Mucosa of rectum (tissue), 2 donors: ENCODE measurements around the gene PEDS1.

ENCODE experiments used
- H3K27ac ChIP-seq, 2 donors: one replicate each; pipeline ENCODE4 v1.7.0; 2013; ENCODE audit warnings: inconsistent platforms in 2 of 2, low read depth in 2 of 2, low read length in 2 of 2
- H3K27me3 ChIP-seq, 2 donors: one replicate each; pipeline ENCODE4 v1.7.0; 2013; ENCODE audit warnings: low read length in 2 of 2; ENCODE audit not compliant: control insufficient read depth in 2 of 2, insufficient read depth in 2 of 2
- H3K36me3 ChIP-seq, 2 donors: one replicate each; pipeline ENCODE4 v1.7.0; 2013; ENCODE audit warnings: low read length in 2 of 2; ENCODE audit not compliant: control insufficient read depth in 2 of 2, insufficient read depth in 2 of 2
- H3K4me1 ChIP-seq, 2 donors: one replicate each; pipeline ENCODE4 v1.7.0; 2013; ENCODE audit warnings: low read length in 2 of 2, mild to moderate bottlenecking in 1 of 2; ENCODE audit not compliant: control insufficient read depth in 2 of 2, insufficient read depth in 2 of 2
- H3K4me3 ChIP-seq, 2 donors: one replicate each; pipeline ENCODE4 v1.7.0; 2013; ENCODE audit warnings: low read length in 2 of 2
- H3K9ac ChIP-seq, 2 donors: one replicate each; pipeline ENCODE4 v1.7.0; 2013; ENCODE audit warnings: low read length in 2 of 2, low read depth in 1 of 2, mild to moderate bottlenecking in 1 of 2
- H3K9me3 ChIP-seq, 2 donors: one replicate each; pipeline ENCODE4 v1.7.0; 2013; ENCODE audit warnings: low read length in 2 of 2; ENCODE audit not compliant: control insufficient read depth in 2 of 2
- donor health status: healthy.
- donor health status: Normal muscosa, but diverticular disease.

PEDS1 gene

DNA sequence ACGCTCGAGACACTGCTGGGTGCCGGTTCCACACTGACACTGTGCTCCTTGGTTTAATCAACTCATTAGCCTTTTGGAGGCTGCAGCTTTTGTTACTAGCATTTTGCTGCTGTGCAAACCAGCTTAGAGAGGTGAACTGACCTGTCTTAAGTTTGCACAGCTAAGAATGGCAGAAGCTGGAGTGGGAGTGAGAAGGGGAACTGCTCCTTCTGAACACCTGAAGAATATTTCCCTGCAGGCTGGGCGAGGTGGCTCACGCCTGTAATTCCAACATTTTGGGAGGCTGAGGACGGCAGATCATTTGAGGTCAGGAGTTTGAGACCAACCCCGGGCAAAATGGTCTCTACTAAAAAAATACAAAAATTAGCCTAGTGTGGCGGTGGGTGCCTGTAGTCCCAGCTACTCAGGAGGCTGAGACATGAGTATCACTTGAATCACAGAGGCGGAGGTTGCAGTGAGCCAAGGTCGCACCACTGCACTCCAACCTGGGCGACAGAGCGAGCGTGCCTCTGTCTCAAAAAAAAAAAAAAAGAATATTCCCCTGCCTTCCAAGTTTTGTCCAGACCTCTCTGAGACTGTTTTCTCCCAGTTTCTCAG is 42.1 kb upstream of the PEDS1 start:
- H3K4me1 ChIP-seq = peaks cover 19 to 24% of the 10 kb centered on the region in 2 donors
- no peaks in the 10 kb centered on the region for H3K27me3 ChIP-seq
- H3K36me3 ChIP-seq = peaks cover 4 to 10% of the 10 kb centered on the region in 2 donors
- H3K4me3 ChIP-seq = no peak overlapping the region
- H3K9ac ChIP-seq = no peak overlapping the region
- no peaks in the 10 kb centered on the region for H3K9me3 ChIP-seq
- H3K27ac ChIP-seq = no peak overlapping the region

DNA sequence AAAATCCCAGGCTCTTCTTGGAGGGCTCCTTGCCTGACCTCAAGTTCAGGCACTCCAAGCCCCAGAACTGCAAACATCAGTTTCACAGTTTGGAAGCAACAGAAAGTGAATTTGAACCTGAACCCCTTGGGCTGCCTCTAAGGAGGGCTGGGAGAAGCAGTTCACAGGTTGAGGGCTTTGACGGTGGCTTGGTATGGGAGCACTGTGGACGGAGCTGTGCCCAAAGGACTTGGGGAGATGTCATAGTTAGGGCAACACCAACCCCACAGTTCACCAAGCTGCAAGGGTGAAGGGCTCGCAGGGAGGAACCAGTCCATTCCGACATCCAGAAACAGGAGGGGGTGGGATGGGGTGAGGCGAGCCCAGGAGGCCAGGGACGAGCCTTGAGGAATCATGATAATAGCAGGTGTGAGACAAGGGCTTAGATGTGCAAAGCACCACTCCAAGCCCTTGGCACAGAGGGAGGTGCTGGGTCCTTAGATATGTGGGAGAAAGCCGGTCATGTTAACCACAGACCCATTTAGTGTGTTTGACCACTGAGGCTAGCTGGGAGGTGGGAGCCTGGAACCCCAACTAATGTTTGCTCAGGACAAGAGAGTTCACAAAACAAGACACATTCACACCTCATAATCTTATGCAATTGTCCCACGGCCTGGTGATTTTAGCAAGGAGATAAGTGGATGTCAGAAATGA is 41.5 kb upstream of the PEDS1 start:
- Histone ChIP-seq H3K36me3 (peaks cover 4 to 10% of the 10 kb centered on the region in 2 donors), H3K27ac (peak overlapping the region in 1 of 2 donors; percentile 2), H3K4me3 (no peak overlapping the region), H3K27me3 (no peaks in the 10 kb centered on the region), H3K4me1 (peaks cover 19 to 24% of the 10 kb centered on the region in 2 donors), H3K9me3 (no peaks in the 10 kb centered on the region), H3K9ac (peak overlapping the region in 1 of 2 donors; percentile 90)

DNA sequence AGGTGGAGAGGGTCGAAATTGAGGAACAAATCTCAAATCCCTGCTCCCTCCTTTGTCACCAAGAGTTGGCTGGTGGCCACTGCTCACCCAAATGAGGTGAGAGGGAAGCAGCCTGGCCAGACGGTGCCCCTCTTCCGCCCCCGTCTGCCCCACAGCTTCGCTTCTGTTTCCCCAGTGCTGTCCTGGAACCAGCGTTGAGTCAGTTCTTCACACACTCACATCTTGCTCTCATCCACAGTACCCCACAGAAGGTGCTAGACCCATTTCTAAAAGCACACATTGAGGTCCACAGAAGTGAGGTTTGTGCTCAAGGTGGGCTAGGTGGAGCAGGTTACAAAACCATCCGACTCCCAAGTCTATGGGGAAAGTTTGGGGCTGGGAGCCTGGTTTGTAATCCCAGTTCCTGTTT is 40.9 kb upstream of the PEDS1 start:
- Histone ChIP-seq H3K4me3 (peak overlapping the region; percentile 82 to 93), H3K36me3 (peaks cover 4 to 10% of the 10 kb centered on the region in 2 donors), H3K9ac (peak overlapping the region; percentile 42 to 90), H3K27ac (peak overlapping the region; percentile 45 to 52), H3K9me3 (no peaks in the 10 kb centered on the region), H3K4me1 (peaks cover 21 to 24% of the 10 kb centered on the region in 2 donors), H3K27me3 (no peaks in the 10 kb centered on the region)

DNA sequence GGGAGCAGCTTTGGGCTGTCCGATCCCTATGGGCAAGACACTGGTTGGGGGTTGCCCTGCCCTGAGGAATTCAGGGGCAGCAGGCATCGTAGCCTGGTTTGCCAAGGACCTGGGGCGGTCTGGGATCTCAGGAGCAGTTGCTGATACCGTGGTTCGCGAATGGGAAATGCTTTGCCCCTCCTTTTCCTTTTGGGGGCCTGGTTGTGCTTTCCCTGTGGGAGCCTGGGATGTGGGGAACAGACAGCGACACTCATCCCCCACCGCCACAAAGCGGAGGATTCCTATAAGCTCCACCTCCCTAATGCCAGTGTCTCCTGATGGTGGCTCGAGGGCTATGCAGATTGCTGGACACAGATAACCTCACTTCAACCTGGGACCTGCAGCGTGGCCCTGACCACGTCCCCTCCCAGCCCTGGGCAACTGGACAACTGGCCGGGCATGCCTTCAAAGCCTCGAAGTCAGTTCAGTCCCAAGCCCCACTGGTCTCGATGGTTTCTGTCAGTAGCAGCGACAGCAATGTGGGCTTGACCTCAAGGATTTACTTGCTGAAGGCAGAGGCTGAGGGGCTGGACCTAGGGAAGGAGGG is 40.4 kb upstream of the PEDS1 start:
- no peaks in the 10 kb centered on the region for H3K9me3 ChIP-seq
- H3K36me3 ChIP-seq = peaks cover 4 to 10% of the 10 kb centered on the region in 2 donors
- H3K4me3 ChIP-seq = peak overlapping the region; percentile 82 to 93
- no peaks in the 10 kb centered on the region for H3K27me3 ChIP-seq
- peak overlapping the region; percentile 52 to 98 for H3K27ac ChIP-seq
- H3K9ac ChIP-seq = peak overlapping the region; percentile 81 to 90
- H3K4me1 ChIP-seq = peaks cover 21 to 24% of the 10 kb centered on the region in 2 donors

DNA sequence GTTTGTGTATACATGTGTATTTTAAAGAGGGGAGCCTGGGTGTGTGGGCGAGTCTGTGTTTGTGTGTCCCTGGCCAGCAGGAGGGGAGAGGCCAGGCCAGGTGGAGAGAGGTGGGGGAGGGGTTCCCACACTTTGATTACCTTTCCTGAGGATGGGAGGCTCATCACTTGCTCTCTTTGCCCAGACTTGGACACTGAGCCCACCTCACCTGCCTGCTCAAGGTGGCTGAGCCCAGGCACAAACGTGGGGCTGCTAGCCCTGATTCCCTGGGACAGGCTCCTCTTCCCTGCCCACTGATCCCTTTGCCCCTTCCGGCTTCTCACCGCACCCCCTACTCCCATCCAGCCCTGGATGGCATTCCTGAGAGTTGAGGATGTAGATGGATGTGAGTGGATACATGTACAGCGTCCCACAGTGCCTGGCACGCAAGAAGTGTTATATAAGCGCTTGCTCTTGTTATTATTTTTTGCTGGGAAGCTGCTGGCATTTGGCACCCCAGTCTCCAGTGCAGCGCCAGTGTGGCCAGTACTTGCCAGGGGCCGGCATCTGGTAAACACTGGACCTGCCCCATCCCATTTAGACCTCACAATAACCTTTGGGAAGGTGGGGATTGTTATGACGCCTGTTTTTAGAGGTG is 39.8 kb upstream of the PEDS1 start:
- peaks cover 4 to 10% of the 10 kb centered on the region in 2 donors for H3K36me3 ChIP-seq
- H3K9ac ChIP-seq = peak overlapping the region; percentile 81 to 90
- H3K4me3 ChIP-seq = peak overlapping the region; percentile 82 to 93
- H3K27ac ChIP-seq = peak overlapping the region; percentile 52 to 98
- no peaks in the 10 kb centered on the region for H3K27me3 ChIP-seq
- no peaks in the 10 kb centered on the region for H3K9me3 ChIP-seq
- H3K4me1 ChIP-seq = peaks cover 21 to 24% of the 10 kb centered on the region in 2 donors

DNA sequence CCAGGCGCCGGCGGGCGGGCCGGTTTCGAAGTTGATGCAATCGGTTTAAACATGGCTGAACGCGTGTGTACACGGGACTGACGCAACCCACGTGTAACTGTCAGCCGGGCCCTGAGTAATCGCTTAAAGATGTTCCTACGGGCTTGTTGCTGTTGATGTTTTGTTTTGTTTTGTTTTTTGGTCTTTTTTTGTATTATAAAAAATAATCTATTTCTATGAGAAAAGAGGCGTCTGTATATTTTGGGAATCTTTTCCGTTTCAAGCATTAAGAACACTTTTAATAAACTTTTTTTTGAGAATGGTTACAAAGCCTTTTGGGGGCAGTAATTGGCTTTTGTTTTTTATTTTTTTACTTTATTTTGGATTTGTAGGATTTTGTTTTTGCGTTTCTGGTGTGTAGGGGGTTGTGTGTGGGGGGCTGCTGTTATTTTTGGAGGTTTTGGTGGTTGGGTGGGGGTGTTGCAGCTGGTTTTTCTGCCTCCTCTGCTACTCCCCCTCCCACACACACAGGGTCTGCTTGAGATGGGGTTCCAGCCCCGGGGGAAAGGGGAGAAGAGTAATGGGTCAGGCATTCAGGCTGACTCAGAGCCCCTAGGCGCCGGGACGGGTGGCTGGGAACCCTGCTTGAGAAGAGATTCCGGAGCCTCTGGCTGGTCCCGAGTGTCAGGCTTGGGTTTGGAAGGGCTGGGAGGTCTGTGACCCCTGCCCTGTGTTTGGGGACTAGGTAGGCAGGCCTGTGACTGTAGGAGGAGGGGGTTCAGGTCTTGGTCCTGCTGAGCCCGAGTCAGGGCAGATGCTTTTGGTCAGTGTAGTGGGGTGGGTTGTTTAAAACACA is 39.1 kb upstream of the PEDS1 start:
- no peaks in the 10 kb centered on the region for H3K27me3 ChIP-seq
- peak overlapping the region; percentile 81 to 90 for H3K9ac ChIP-seq
- H3K4me3 ChIP-seq = peak overlapping the region; percentile 82 to 93
- peak overlapping the region; percentile 96 to 98 for H3K27ac ChIP-seq
- H3K4me1 ChIP-seq = peaks cover 23 to 24% of the 10 kb centered on the region in 2 donors
- no peaks in the 10 kb centered on the region for H3K9me3 ChIP-seq
- H3K36me3 ChIP-seq = peaks cover 4 to 10% of the 10 kb centered on the region in 2 donors

DNA sequence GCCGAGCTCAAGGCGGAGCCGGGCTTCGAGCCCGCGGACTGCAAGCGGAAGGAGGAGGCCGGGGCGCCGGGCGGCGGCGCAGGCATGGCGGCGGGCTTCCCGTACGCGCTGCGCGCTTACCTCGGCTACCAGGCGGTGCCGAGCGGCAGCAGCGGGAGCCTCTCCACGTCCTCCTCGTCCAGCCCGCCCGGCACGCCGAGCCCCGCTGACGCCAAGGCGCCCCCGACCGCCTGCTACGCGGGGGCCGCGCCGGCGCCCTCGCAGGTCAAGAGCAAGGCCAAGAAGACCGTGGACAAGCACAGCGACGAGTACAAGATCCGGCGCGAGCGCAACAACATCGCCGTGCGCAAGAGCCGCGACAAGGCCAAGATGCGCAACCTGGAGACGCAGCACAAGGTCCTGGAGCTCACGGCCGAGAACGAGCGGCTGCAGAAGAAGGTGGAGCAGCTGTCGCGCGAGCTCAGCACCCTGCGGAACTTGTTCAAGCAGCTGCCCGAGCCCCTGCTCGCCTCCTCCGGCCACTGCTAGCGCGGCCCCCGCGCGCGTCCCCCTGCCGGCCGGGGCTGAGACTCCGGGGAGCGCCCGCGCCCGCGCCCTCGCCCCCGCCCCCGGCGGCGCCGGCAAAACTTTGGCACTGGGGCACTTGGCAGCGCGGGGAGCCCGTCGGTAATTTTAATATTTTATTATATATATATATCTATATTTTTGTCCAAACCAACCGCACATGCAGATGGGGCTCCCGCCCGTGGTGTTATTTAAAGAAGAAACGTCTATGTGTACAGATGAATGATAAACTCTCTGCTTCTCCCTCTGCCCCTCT is 38.2 kb upstream of the PEDS1 start:
- Histone ChIP-seq H3K4me1 (peaks cover 24 to 28% of the 10 kb centered on the region in 2 donors), H3K27me3 (no peaks in the 10 kb centered on the region), H3K36me3 (peaks cover 4 to 10% of the 10 kb centered on the region in 2 donors)

DNA sequence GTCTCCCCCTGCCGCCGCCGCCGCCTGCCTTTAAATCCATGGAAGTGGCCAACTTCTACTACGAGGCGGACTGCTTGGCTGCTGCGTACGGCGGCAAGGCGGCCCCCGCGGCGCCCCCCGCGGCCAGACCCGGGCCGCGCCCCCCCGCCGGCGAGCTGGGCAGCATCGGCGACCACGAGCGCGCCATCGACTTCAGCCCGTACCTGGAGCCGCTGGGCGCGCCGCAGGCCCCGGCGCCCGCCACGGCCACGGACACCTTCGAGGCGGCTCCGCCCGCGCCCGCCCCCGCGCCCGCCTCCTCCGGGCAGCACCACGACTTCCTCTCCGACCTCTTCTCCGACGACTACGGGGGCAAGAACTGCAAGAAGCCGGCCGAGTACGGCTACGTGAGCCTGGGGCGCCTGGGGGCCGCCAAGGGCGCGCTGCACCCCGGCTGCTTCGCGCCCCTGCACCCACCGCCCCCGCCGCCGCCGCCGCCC is 37.6 kb upstream of the PEDS1 start:
- no peaks in the 10 kb centered on the region for H3K9me3 ChIP-seq
- H3K9ac ChIP-seq = peak overlapping the region; percentile 72 to 90
- H3K36me3 ChIP-seq = peaks cover 4 to 10% of the 10 kb centered on the region in 2 donors
- H3K27ac ChIP-seq = peak overlapping the region; percentile 96 to 98
- H3K27me3 ChIP-seq = no peaks in the 10 kb centered on the region
- H3K4me1 ChIP-seq = peaks cover 27 to 28% of the 10 kb centered on the region in 2 donors
- peak overlapping the region; percentile 82 to 93 for H3K4me3 ChIP-seq

More for the DNA sequence above, 38.2 kb upstream of the PEDS1 start:
- H3K4me3 ChIP-seq = peak overlapping the region; percentile 82 to 93
- peak overlapping the region; percentile 96 to 98 for H3K27ac ChIP-seq
- peak overlapping the region; percentile 90 for H3K9ac ChIP-seq
- H3K9me3 ChIP-seq = no peaks in the 10 kb centered on the region
